G401 (cell line): ENCODE measurements around the gene P2RY2. TPM values are rescaled to one million over a fixed set of nuclear protein-coding genes. Genes with fewer than 3 reads are reported as not detected.

Experiments used
- DNase-seq: peaks from one replicate; pipeline ENCODE4 v3.0.0-alpha.2; 2015; ENCODE audit warnings: low spot score
- in situ Hi-C: cut with HindIII; loops from 2 replicates; pipeline ENCODE4 v1.10.0; 2016; ENCODE audit warnings: low sequenced_read_pairs, mixed read lengths
- total RNA-seq: library from RNA; depleted of rRNA; stranded (reverse); fragments of >200 nt; shearing (Covaris generic); gene quantifications from 2 replicates; pipeline ENCODE4 v1.2.3, GENCODE V29; 2014; rRNA removed

Gene P2RY2
- total RNA-seq, result not detected in 2 replicates

- no peak for DNase-seq
- in situ Hi-C loops, result no loop called here
Observed at GRCh38 chr11:73218106-73218829, at the start of gene P2RY2. Gene P2RY2, plus strand, starts transcription at chr11:73218281. Its CDS starts 15,879 bp downstream, at chr11:73234160.

GRCh38 chr11:73168925-73169579, 49.0 kb upstream of the P2RY2 start:
- no peak for DNase-seq
- in situ Hi-C loops, result no loop called here

- in situ Hi-C loops, result no loop called here
- no peak for DNase-seq
Observed at GRCh38 chr11:73170140-73170539, 47.9 kb upstream of the P2RY2 start.

GRCh38 chr11:73171436-73172161, 46.5 kb upstream of the P2RY2 start:
- no peak for DNase-seq
- in situ Hi-C loops, result no loop called here

- in situ Hi-C loops, result no loop called here
- DNase-seq, result no peak
Observed at GRCh38 chr11:73172992-73173656, 45.0 kb upstream of the P2RY2 start.

GRCh38 chr11:73173755-73174494, 44.2 kb upstream of the P2RY2 start:
- no peak for DNase-seq
- in situ Hi-C loops, result no loop called here

GRCh38 chr11:73174495-73174791, 43.6 kb upstream of the P2RY2 start:
- in situ Hi-C loops, result no loop called here
- no peak for DNase-seq

GRCh38 chr11:73175551-73176144, 42.4 kb upstream of the P2RY2 start:
- DNase-seq, result no peak
- in situ Hi-C loops, result no loop called here

GRCh38 chr11:73176145-73176873, 41.8 kb upstream of the P2RY2 start:
- in situ Hi-C loops, result no loop called here
- DNase-seq, result no peak

- in situ Hi-C loops, result no loop called here
- DNase-seq, result no peak
Observed at GRCh38 chr11:73176874-73177155, 41.3 kb upstream of the P2RY2 start.

GRCh38 chr11:73177380-73177777, 40.7 kb upstream of the P2RY2 start:
- DNase-seq, result peak; percentile 55
- in situ Hi-C loops, result no loop called here

- in situ Hi-C loops, result no loop called here
- peak; percentile 90 for DNase-seq
Observed at GRCh38 chr11:73177778-73178539, 40.1 kb upstream of the P2RY2 start.

- no peak for DNase-seq
- in situ Hi-C loops, result no loop called here
Observed at GRCh38 chr11:73178681-73179080, 39.4 kb upstream of the P2RY2 start.

- no peak for DNase-seq
- in situ Hi-C loops, result no loop called here
Observed at GRCh38 chr11:73182824-73183321, 35.2 kb upstream of the P2RY2 start.

- DNase-seq, result peak; percentile 22
- in situ Hi-C loops, result no loop called here
Observed at GRCh38 chr11:73184953-73185671, 33.0 kb upstream of the P2RY2 start.

GRCh38 chr11:73185680-73186293, 32.3 kb upstream of the P2RY2 start:
- in situ Hi-C loops, result no loop called here
- DNase-seq, result no peak
